ENCODE measurements around the gene STXBP5. TPM values are rescaled to one million over a fixed set of nuclear protein-coding genes. Genes with fewer than 3 reads are reported as not detected.

Gene STXBP5
- total RNA-seq, 1 donor from 2014 or later: 22.3 TPM

GRCh38 chr6:147282566-147282959 lies 78.3 kb downstream of the STXBP5 start:
- CTCF ChIA-PET: interaction anchor here (2.5 kb wide), 1 partner anchor 425 kb away, joined by 12 read pairs; no protein-coding TSS in a partner anchor
- ATAC-seq (ENCODE audit: low read depth) (no peak), DNase-seq (no peak)
- peaks cover 3% of the 10 kb centered on the region for H3K9me3 Mint-ChIP-seq
- intact Hi-C loops (cut with micrococcal nuclease): no loop called here
- no peak for TF ChIP-seq CTCF (IDR thresholded peaks at IDR 0.05)
- POLR2A ChIA-PET: no interaction called here
- H3K4me1 Mint-ChIP-seq: peaks cover 13% of the 10 kb centered on the region
- no peak overlapping the region for H3K27ac Mint-ChIP-seq
- H3K27me3 Mint-ChIP-seq: no peaks in the 10 kb centered on the region
- no peak overlapping the region for H3K4me3 Mint-ChIP-seq
- peaks cover 29% of the 10 kb centered on the region for H3K36me3 Mint-ChIP-seq (ENCODE audit: low read depth)

DNA sequence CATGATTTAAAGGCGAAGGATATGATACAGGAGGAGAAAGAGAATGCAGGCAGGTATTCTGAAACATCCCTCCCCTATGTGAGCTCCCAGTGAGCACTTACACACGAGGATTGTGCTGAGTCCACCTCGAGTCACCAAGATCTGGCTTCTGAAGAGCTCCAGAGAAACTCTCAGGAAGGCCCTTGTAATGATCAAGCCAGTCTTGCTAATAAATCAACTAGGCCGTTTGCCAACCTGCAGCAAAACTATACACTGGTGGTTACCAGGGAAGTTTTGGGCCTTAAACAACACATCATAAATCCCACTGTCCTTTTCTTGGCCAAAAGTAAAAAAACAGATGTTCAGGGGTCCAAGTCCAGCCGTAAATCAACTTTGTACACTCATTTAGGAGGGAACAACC lies 79.2 kb downstream of the STXBP5 start:
- H3K9me3 Mint-ChIP-seq: peaks cover 3% of the 10 kb centered on the region
- H3K36me3 Mint-ChIP-seq (ENCODE audit: low read depth): peaks cover 25% of the 10 kb centered on the region
- H3K27ac Mint-ChIP-seq: no peak overlapping the region
- no peak for DNase-seq
- POLR2A ChIA-PET: no interaction called here
- intact Hi-C loops (cut with micrococcal nuclease): no loop called here
- H3K27me3 Mint-ChIP-seq: no peaks in the 10 kb centered on the region
- no peak for ATAC-seq (ENCODE audit: low read depth)
- TF ChIP-seq CTCF (IDR thresholded peaks at IDR 0.05): no peak
- peaks cover 13% of the 10 kb centered on the region for H3K4me1 Mint-ChIP-seq
- no peak overlapping the region for H3K4me3 Mint-ChIP-seq
- CTCF ChIA-PET: interaction anchor here (2.5 kb wide), 1 partner anchor 426 kb away, joined by 12 read pairs; no protein-coding TSS in a partner anchor

- intact Hi-C loops (cut with micrococcal nuclease): loop anchor here (1.0 kb wide), 1 partner anchor 428 kb away; no protein-coding TSS in a partner anchor
- DNase-seq (no peak), ATAC-seq (ENCODE audit: low read depth) (no peak)
- ChIA-PET CTCF (interaction anchor here (0.9 kb wide), 1 partner anchor 8 kb away, joined by 3 read pairs; no protein-coding TSS in a partner anchor), POLR2A (no interaction called here)
- H3K27me3 Mint-ChIP-seq: no peaks in the 10 kb centered on the region
- TF ChIP-seq CTCF (IDR thresholded peaks at IDR 0.05): no peak
- H3K4me3 Mint-ChIP-seq: no peak overlapping the region
- H3K27ac Mint-ChIP-seq: peak overlapping the region; percentile 1
- peaks cover 13% of the 10 kb centered on the region for H3K4me1 Mint-ChIP-seq
- H3K9me3 Mint-ChIP-seq: no peaks in the 10 kb centered on the region
- peaks cover 22% of the 10 kb centered on the region for H3K36me3 Mint-ChIP-seq (ENCODE audit: low read depth)
Measured at GRCh38 chr6:147285087-147285855, 81.1 kb downstream of the STXBP5 start.

GRCh38 chr6:147287869-147288271 lies 83.7 kb downstream of the STXBP5 start:
- DNase-seq: no peak
- no peak for ATAC-seq (ENCODE audit: low read depth)
- Mint-ChIP-seq H3K27me3 (no peaks in the 10 kb centered on the region), H3K36me3 (ENCODE audit: low read depth) (peaks cover 23% of the 10 kb centered on the region), H3K27ac (no peak overlapping the region), H3K4me3 (no peak overlapping the region), H3K4me1 (peaks cover 13% of the 10 kb centered on the region), H3K9me3 (no peaks in the 10 kb centered on the region)
- TF ChIP-seq CTCF (IDR thresholded peaks at IDR 0.05): no peak
- intact Hi-C loops (cut with micrococcal nuclease): no loop called here
- ChIA-PET POLR2A (no interaction called here), CTCF (no interaction called here)

DNA sequence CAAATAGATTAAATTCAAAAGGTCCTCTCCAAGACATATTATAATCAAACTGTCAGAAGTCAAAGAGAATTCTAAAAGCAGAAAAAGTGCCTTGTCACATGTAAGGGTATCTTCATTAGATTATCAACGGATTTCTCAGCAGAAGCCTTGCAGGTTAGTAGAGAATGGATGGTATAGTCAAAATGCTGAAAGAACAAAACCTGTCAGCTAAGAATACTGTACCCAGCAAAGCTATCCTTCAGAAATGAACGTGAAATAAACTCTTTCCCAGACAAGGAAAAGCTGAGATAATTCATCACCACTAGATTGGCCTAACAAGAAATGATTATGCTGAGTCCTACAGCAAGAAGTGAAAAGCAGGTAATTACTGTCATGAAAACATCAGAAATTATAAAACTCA lies 92.9 kb downstream of the STXBP5 start:
- DNase-seq: no peak
- Mint-ChIP-seq H3K27ac (no peak overlapping the region), H3K4me3 (no peak overlapping the region), H3K36me3 (ENCODE audit: low read depth) (peaks cover 60% of the 10 kb centered on the region), H3K27me3 (no peaks in the 10 kb centered on the region), H3K4me1 (no peaks in the 10 kb centered on the region), H3K9me3 (peaks cover 28% of the 10 kb centered on the region)
- intact Hi-C loops (cut with micrococcal nuclease): no loop called here
- no peak for ATAC-seq (ENCODE audit: low read depth)
- ChIA-PET POLR2A (no interaction called here), CTCF (no interaction called here)
- TF ChIP-seq CTCF (IDR thresholded peaks at IDR 0.05): no peak

All from activated B cell treated with CpG ODN at 0.5 μM for 24 hours (primary cell).